GM23338 (cell line): ENCODE measurements around the gene TIMM44. TPM values are rescaled to one million over a fixed set of nuclear protein-coding genes. Genes with fewer than 3 reads are reported as not detected.

Experiments used
- ATAC-seq: fragments of 200-7000 bp; cut with Tn5 transposase; 3 replicates; pipeline ENCODE4 v1.9.1; 2020
- DNase-seq: peaks from one replicate; pipeline ENCODE4 v3.0.0-alpha.2; 2015; ENCODE audit warnings: low spot score
- H2AFZ ChIP-seq: fragments of 200-600 bp; sonication (generic); 2 replicates; pipeline ENCODE4 v1.8.0; 2016; ENCODE audit warnings: antibody characterized with exemption, mild to moderate bottlenecking, moderate library complexity
- H3F3A ChIP-seq: fragments of 200-600 bp; sonication (generic); replicated peaks from 2 replicates; pipeline ENCODE4 v1.8.0; 2017; ENCODE audit warnings: antibody characterized with exemption, mixed run types, low read depth
- H3K27ac ChIP-seq: fragments of 200-600 bp; sonication (generic); 2 replicates; pipeline ENCODE4 v1.6.1; 2016; ENCODE audit warnings: low read depth
- H3K27me3 ChIP-seq: fragments of 200-600 bp; sonication (generic); 2 replicates; pipeline ENCODE4 v1.8.0; 2016; ENCODE audit warnings: mild to moderate bottlenecking, mixed run types, moderate library complexity; ENCODE audit not compliant: insufficient read depth
- H3K36me3 ChIP-seq: fragments of 200-600 bp; sonication (generic); 2 replicates; pipeline ENCODE4 v1.8.0; 2016; ENCODE audit warnings: mild to moderate bottlenecking; ENCODE audit not compliant: insufficient read depth
- H3K4me1 ChIP-seq: fragments of 200-600 bp; sonication (generic); 2 replicates; pipeline ENCODE4 v1.8.0; 2016; ENCODE audit warnings: mild to moderate bottlenecking, moderate library complexity; ENCODE audit not compliant: insufficient read depth
- H3K4me2 ChIP-seq: fragments of 200-600 bp; sonication (generic); 2 replicates; pipeline ENCODE4 v1.7.1; 2017; ENCODE audit warnings: mixed run types
- H3K4me3 ChIP-seq: fragments of 200-600 bp; sonication (generic); 2 replicates; pipeline ENCODE4 v1.6.1; 2016; ENCODE audit warnings: mixed run types
- H3K79me2 ChIP-seq: fragments of 200-600 bp; sonication (generic); replicated peaks from 2 replicates; pipeline ENCODE4 v1.8.0; 2017; ENCODE audit warnings: mild to moderate bottlenecking; ENCODE audit not compliant: insufficient read depth
- H3K9me2 ChIP-seq: fragments of 200-600 bp; sonication (generic); 2 replicates; pipeline ENCODE4 v1.8.0; 2017; ENCODE audit not compliant: insufficient read depth
- H4K20me1 ChIP-seq: fragments of 200-600 bp; sonication (generic); replicated peaks from 2 replicates; pipeline ENCODE4 v1.8.0; 2017; ENCODE audit warnings: mild to moderate bottlenecking; ENCODE audit not compliant: insufficient read depth
- H3K27ac Mint-ChIP-seq: 2 replicates; pipeline ENCODE4 v1.8.0; 2020; ENCODE audit warnings: inconsistent platforms, mild to moderate bottlenecking, moderate library complexity, mixed read lengths
- H3K27me3 Mint-ChIP-seq: 3 replicates; pipeline ENCODE4 v1.8.0; 2022; ENCODE audit warnings: low read depth, mild to moderate bottlenecking, moderate library complexity, mixed read lengths, inconsistent platforms; ENCODE audit not compliant: insufficient read depth, poor library complexity
- H3K36me3 Mint-ChIP-seq: 3 replicates; pipeline ENCODE4 v1.8.0; 2021; ENCODE audit warnings: low read depth, mild to moderate bottlenecking, inconsistent platforms, moderate library complexity, mixed read lengths
- H3K4me1 Mint-ChIP-seq: 3 replicates; pipeline ENCODE4 v1.8.0; 2020; ENCODE audit warnings: mild to moderate bottlenecking, inconsistent platforms, mixed read lengths
- H3K4me3 Mint-ChIP-seq: 3 replicates; pipeline ENCODE4 v1.8.0; 2021; ENCODE audit warnings: moderate library complexity, mild to moderate bottlenecking, inconsistent platforms, mixed read lengths
- H3K9me3 Mint-ChIP-seq: 3 replicates; pipeline ENCODE4 v1.8.0; 2020; ENCODE audit warnings: moderate library complexity, mild to moderate bottlenecking, inconsistent platforms, mixed read lengths
- EZH2 ChIP-seq: fragments of 200-600 bp; sonication (generic); IDR thresholded peaks from one replicate; pipeline ENCODE4 v1.8.0; 2017; ENCODE audit warnings: antibody characterized with exemption, mild to moderate bottlenecking, low read depth; ENCODE audit not compliant: unreplicated experiment
- EZH2phosphoT487 ChIP-seq: fragments of 200-600 bp; sonication (generic); IDR thresholded peaks from one replicate; pipeline ENCODE4 v1.8.1; 2018; ENCODE audit warnings: antibody characterized with exemption; ENCODE audit not compliant: unreplicated experiment
- JUNB ChIP-seq: IDR thresholded peaks from one replicate; pipeline ENCODE4 v1.6.1; 2016; ENCODE audit warnings: antibody characterized with exemption; ENCODE audit not compliant: unreplicated experiment
- POLR2AphosphoS5 ChIP-seq: IDR thresholded peaks from 2 replicates; pipeline ENCODE4 v1.6.1; 2016; ENCODE audit warnings: antibody characterized with exemption, low read depth
- REST ChIP-seq: IDR thresholded peaks from one replicate; pipeline ENCODE4 v1.6.1; 2018; ENCODE audit warnings: antibody characterized with exemption; ENCODE audit not compliant: unreplicated experiment
- STAT1 ChIP-seq: IDR thresholded peaks from one replicate; pipeline ENCODE4 v1.6.1; 2016; ENCODE audit warnings: antibody characterized with exemption; ENCODE audit not compliant: unreplicated experiment
- ZNF114 ChIP-seq: fragments of 250-450 bp; sonication (Bioruptor Pico); IDR thresholded peaks from 2 replicates; pipeline ENCODE4 v1.5.0; 2020; ENCODE audit warnings: mild to moderate bottlenecking, moderate library complexity
- polyA plus RNA-seq: library from polyadenylated mRNA; unstranded; fragments of >200 nt; fragmentation: Nextera tagmentation; extraction: Ambion mirVana; gene quantifications from 2 replicates; pipeline ENCODE4 v1.2.1, GENCODE V29; 2016
- total RNA-seq: library from RNA; depleted of rRNA; stranded (reverse); fragments of >200 nt; shearing (Covaris generic); gene quantifications from 2 replicates; pipeline ENCODE4 v1.2.3, GENCODE V29; 2014

The TIMM44 gene
- total and polyA plus RNA-seq, 2 experiments from 2014 or later = 125 to 128 TPM

DNA sequence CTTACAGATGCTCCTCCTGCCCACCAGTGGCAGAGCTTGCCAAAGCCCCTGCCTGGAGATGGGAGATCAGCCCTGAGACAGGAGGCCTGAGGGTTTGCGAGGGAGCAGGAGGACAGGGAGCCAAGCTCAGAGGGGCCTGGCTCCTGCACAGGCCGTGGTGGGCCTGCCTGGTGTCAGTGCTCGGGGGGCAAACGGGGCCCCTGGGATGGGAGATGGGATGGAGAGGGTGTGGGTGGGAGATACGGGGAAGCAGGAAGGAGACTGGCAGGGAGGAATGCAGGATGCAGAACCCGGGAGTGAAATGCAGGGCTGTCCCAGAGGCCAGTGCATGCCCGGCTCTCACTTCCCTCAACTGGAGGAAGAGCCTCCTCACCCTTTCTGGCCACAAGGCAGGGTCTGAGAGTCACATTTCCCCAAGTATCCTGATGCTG, 42.0 kb upstream of the TIMM44 start:
- H3K79me2 ChIP-seq = peaks cover 73% of the 10 kb centered on the region

GRCh38 chr19:7983995-7984837, 40.8 kb upstream of the TIMM44 start:
- no peak overlapping the region for H3K27ac ChIP-seq

More for the DNA sequence above, 42.0 kb upstream of the TIMM44 start:
- H3K4me2 ChIP-seq = no peak overlapping the region
- peaks cover 6% of the 10 kb centered on the region; the same call in 1 of the 2 replicates for H3F3A ChIP-seq
- H3K9me2 ChIP-seq = no peaks in the 10 kb centered on the region
- 0 out of 2 replicates have a peak overlapping the region, but pooled peaks have one; percentile 26 for H3K27ac ChIP-seq
- H4K20me1 ChIP-seq = peaks cover 42% of the 10 kb centered on the region
- Mint-ChIP-seq H3K9me3 (no peaks in the 10 kb centered on the region), H3K4me1 (no peaks in the 10 kb centered on the region; the same call in 2 of the 3 replicates), H3K36me3 (peaks cover 71% of the 10 kb centered on the region), H3K27me3 (peaks cover 2% of the 10 kb centered on the region), H3K4me3 (no peak overlapping the region), H3K27ac (no peak overlapping the region)
- no peak overlapping the region for H3K4me3 ChIP-seq
- DNase-seq (no peak), ATAC-seq (no peak)
- no peak overlapping the region for H2AFZ ChIP-seq
- H3K4me1 ChIP-seq = no peaks in the 10 kb centered on the region
- H3K27me3 ChIP-seq = no peaks in the 10 kb centered on the region
- TF ChIP-seq STAT1 (no peak), POLR2AphosphoS5 (no peak)
- H3K36me3 ChIP-seq = peaks cover 24% of the 10 kb centered on the region

DNA sequence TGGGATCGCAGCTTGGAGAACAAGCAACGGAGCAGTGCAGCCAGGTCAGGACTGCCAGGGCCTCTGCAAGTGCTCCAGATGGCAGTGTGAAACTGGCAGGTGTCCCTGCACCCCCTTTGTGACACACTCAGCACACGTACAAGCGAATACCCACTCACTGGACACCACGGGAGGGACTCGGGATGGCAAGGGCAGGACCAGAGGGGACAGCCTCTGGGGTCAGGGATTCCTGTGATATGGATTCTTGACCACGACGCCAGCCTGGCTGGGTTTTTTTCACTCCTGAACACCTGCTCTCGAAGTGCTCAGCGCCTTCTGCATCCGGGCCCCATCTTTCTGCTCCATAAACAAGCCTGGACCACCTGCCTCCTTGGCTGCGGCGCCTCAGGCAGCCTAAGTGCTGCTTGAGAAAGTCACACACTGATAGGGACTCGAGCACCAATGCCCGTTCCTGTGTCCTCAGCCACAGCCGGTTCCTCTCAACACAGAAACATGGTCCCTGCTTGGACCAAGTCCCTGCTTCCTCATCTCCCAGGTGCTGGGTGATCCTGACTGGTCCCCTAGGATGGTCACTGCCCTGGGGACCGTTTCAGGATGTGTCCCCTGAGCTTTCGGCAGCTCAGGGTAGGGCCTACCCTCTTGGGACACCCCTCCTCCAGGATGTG, 40.0 kb upstream of the TIMM44 start:
- no peak for DNase-seq
- Histone ChIP-seq H3K9me2 (no peaks in the 10 kb centered on the region), H3K36me3 (peaks cover 16% of the 10 kb centered on the region), H3K4me2 (no peak overlapping the region), H3K4me3 (no peak overlapping the region), H3K27ac (no peak overlapping the region), H4K20me1 (peaks cover 36% of the 10 kb centered on the region), H3K4me1 (no peaks in the 10 kb centered on the region), H3K79me2 (peaks cover 54% of the 10 kb centered on the region), H2AFZ (no peak overlapping the region), H3K27me3 (no peaks in the 10 kb centered on the region), H3F3A (peaks cover 6% of the 10 kb centered on the region; the same call in 1 of the 2 replicates)
- H3K27me3 Mint-ChIP-seq = peaks cover 2% of the 10 kb centered on the region
- ATAC-seq = no peak
- H3K36me3 Mint-ChIP-seq = peaks cover 70% of the 10 kb centered on the region
- no peak overlapping the region; the same call in 2 of the 3 replicates for H3K4me3 Mint-ChIP-seq
- no peaks in the 10 kb centered on the region; the same call in 2 of the 3 replicates for H3K4me1 Mint-ChIP-seq
- H3K27ac Mint-ChIP-seq = no peak overlapping the region
- H3K9me3 Mint-ChIP-seq = no peaks in the 10 kb centered on the region
- TF ChIP-seq EZH2 (no peak), JUNB (no peak), REST (no peak)

More at GRCh38 chr19:7983995-7984837, 40.8 kb upstream of the TIMM44 start:
- H3K27me3 Mint-ChIP-seq = peaks cover 2% of the 10 kb centered on the region
- no peak overlapping the region; the same call in 2 of the 3 replicates for H3K4me3 Mint-ChIP-seq
- no peak overlapping the region for H2AFZ ChIP-seq
- H3K4me2 ChIP-seq = no peak overlapping the region
- no peaks in the 10 kb centered on the region for H3K9me2 ChIP-seq
- no peak overlapping the region for H3K27ac Mint-ChIP-seq
- no peaks in the 10 kb centered on the region for H3K4me1 ChIP-seq
- ATAC-seq (no peak), DNase-seq (no peak)
- TF ChIP-seq ZNF114 (no peak), JUNB (no peak), EZH2phosphoT487 (no peak), POLR2AphosphoS5 (no peak)
- H3F3A ChIP-seq = peaks cover 6% of the 10 kb centered on the region; the same call in 1 of the 2 replicates
- H3K36me3 ChIP-seq = peaks cover 16% of the 10 kb centered on the region
- H3K4me3 ChIP-seq = no peak overlapping the region
- H3K27me3 ChIP-seq = no peaks in the 10 kb centered on the region
- H3K79me2 ChIP-seq = peaks cover 60% of the 10 kb centered on the region
- H3K4me1 Mint-ChIP-seq = no peaks in the 10 kb centered on the region; the same call in 2 of the 3 replicates
- H3K36me3 Mint-ChIP-seq = peaks cover 72% of the 10 kb centered on the region
- H3K9me3 Mint-ChIP-seq = no peaks in the 10 kb centered on the region
- peaks cover 36% of the 10 kb centered on the region for H4K20me1 ChIP-seq
